ENCODE data around the gene NPR3. TPM values are rescaled to one million over a fixed set of nuclear protein-coding genes. Genes with fewer than 3 reads are reported as not detected.

Gene NPR3
- total RNA-seq, 1 experiment from 2014 or later: 0.11 TPM

DNA sequence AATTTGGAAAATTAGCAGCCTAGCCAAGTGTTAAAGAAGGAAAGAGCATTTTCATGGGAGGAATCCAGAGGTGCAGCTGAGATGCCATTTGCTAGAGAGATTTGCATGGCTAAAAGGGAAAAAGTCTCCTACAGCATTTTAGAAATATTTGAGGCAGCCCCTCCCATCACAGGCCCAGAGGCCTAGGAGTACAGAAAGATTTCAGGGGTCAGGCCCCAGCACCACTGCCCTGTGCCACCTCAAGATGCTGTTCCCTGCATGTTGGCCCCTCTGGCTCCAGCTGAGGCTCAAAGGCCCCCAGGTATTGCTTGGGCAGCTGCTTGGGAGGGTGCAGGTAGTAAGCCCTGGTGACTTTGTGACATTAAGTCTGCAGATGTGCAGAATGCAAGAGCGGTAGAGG is 26.9 kb upstream of the NPR3 start:
- CTCF ChIA-PET: no interaction called here

DNA sequence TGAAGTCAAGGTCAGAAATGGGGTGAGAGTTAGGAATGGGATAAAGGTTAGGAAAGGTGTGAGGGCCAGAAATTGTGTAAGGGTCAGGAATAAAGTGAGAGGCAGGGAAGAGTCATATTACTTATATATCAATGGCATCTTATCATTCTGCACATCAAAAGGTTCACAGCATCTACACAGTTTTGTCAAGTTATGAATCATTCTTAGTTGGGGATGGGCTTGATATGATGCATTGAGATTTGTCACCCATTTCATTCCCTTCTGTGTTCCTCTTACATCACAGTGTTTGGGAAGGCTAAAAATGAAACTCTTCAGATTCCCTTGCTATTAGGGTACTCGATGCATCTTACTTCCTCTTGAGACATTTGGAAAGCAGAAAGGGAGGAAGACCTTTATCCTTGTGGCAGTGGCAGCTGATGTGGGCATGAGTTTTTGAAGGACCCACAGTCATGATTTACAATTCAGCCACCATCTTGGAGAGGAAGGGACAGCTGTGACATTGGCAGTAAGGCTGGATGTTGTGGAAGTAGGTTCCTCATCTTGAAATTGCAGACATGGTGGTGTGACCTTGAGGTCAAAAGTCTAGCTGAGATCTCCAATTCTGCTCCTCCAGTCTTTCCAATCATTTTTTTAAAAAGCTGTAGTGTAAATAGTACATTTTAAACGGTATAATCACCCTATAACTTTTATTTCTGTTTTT is 24.2 kb upstream of the NPR3 start:
- CTCF ChIA-PET: no interaction called here
- no peak overlapping the region for H3K4me3 ChIP-seq (ENCODE audit: low read depth, low read length)
- H3K9me3 Mint-ChIP-seq (ENCODE audit: unreplicated experiment): peaks cover 36% of the 10 kb centered on the region
- no peaks in the 10 kb centered on the region for H3K36me3 Mint-ChIP-seq (ENCODE audit: insufficient read depth, unreplicated experiment)
- H3K4me3 Mint-ChIP-seq (ENCODE audit: unreplicated experiment): no peak overlapping the region
- intact Hi-C loops (cut with micrococcal nuclease; ENCODE audit: unreplicated experiment): no loop called here
- H3K4me1 ChIP-seq: no peaks in the 10 kb centered on the region
- DNase-seq: no peak
- H3K4me1 Mint-ChIP-seq (ENCODE audit: low read depth, unreplicated experiment): peaks cover 3% of the 10 kb centered on the region
- BruUV-seq (replicated peaks): no TSS peak
- TF ChIP-seq, protein P1, sequence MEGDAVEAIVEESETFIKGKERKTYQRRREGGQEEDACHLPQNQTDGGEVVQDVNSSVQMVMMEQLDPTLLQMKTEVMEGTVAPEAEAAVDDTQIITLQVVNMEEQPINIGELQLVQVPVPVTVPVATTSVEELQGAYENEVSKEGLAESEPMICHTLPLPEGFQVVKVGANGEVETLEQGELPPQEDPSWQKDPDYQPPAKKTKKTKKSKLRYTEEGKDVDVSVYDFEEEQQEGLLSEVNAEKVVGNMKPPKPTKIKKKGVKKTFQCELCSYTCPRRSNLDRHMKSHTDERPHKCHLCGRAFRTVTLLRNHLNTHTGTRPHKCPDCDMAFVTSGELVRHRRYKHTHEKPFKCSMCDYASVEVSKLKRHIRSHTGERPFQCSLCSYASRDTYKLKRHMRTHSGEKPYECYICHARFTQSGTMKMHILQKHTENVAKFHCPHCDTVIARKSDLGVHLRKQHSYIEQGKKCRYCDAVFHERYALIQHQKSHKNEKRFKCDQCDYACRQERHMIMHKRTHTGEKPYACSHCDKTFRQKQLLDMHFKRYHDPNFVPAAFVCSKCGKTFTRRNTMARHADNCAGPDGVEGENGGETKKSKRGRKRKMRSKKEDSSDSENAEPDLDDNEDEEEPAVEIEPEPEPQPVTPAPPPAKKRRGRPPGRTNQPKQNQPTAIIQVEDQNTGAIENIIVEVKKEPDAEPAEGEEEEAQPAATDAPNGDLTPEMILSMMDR (IDR thresholded peaks at IDR 0.05; ENCODE audit: insufficient read depth in 1 of 2, low read depth in 1 of 2, low read length in 1 of 2, severe bottlenecking in 1 of 2, unreplicated experiment in 1 of 2): no peak
- H3K9me3 ChIP-seq: peaks cover 14% of the 10 kb centered on the region
- POLR2A ChIA-PET: no interaction called here
- no peak overlapping the region for H3K27ac Mint-ChIP-seq (ENCODE audit: unreplicated experiment)
- H3K27me3 ChIP-seq (replicated peaks; ENCODE audit: control insufficient read depth, insufficient read depth, low read length): no peaks in the 10 kb centered on the region
- no peaks in the 10 kb centered on the region for H3K36me3 ChIP-seq (ENCODE audit: control insufficient read depth, insufficient read depth, low read length)
- H3K27me3 Mint-ChIP-seq (ENCODE audit: insufficient read depth, unreplicated experiment): peaks cover 9% of the 10 kb centered on the region

More for the DNA sequence above, 26.9 kb upstream of the NPR3 start:
- Histone ChIP-seq H3K9me3 (peaks cover 14% of the 10 kb centered on the region), H3K36me3 (ENCODE audit: control insufficient read depth, insufficient read depth, low read length) (no peaks in the 10 kb centered on the region), H3K27me3 (replicated peaks; ENCODE audit: control insufficient read depth, insufficient read depth, low read length) (no peaks in the 10 kb centered on the region), H3K4me3 (ENCODE audit: low read depth, low read length) (no peak overlapping the region), H3K4me1 (no peaks in the 10 kb centered on the region)
- no peak overlapping the region for H3K27ac Mint-ChIP-seq (ENCODE audit: unreplicated experiment)
- TF ChIP-seq, protein P1 (IDR thresholded peaks at IDR 0.05; ENCODE audit: insufficient read depth in 1 of 2, low read depth in 1 of 2, low read length in 1 of 2, severe bottlenecking in 1 of 2, unreplicated experiment in 1 of 2): no peak
- no peaks in the 10 kb centered on the region for H3K4me1 Mint-ChIP-seq (ENCODE audit: low read depth, unreplicated experiment)
- POLR2A ChIA-PET: no interaction called here
- no peak for DNase-seq
- H3K9me3 Mint-ChIP-seq (ENCODE audit: unreplicated experiment): peaks cover 36% of the 10 kb centered on the region
- no peak overlapping the region for H3K4me3 Mint-ChIP-seq (ENCODE audit: unreplicated experiment)
- BruUV-seq (replicated peaks): no TSS peak
- intact Hi-C loops (cut with micrococcal nuclease; ENCODE audit: unreplicated experiment): no loop called here
- H3K36me3 Mint-ChIP-seq (ENCODE audit: insufficient read depth, unreplicated experiment): no peaks in the 10 kb centered on the region
- peaks cover 2% of the 10 kb centered on the region for H3K27me3 Mint-ChIP-seq (ENCODE audit: insufficient read depth, unreplicated experiment)

DNA sequence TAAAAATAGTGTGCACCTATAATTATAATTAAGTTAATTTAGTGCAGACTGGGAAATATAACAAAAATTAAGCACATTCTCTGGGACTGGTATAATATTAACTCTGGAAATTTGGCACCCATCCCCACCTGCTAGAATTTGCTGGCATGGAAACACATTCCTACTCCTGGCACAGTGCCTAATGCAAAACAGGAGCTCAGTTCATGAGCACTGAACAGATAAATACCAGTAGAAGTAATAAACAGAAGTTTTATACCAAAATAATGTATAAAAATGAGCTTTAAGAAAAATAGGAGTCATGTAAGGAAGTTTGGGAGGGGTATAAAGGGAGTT is 23.7 kb upstream of the NPR3 start:
- Histone ChIP-seq H3K9me3 (peaks cover 14% of the 10 kb centered on the region), H3K27me3 (replicated peaks; ENCODE audit: control insufficient read depth, insufficient read depth, low read length) (no peaks in the 10 kb centered on the region), H3K4me3 (ENCODE audit: low read depth, low read length) (no peak overlapping the region), H3K36me3 (ENCODE audit: control insufficient read depth, insufficient read depth, low read length) (no peaks in the 10 kb centered on the region), H3K4me1 (no peaks in the 10 kb centered on the region)
- CTCF ChIA-PET: no interaction called here
- peaks cover 12% of the 10 kb centered on the region for H3K27me3 Mint-ChIP-seq (ENCODE audit: insufficient read depth, unreplicated experiment)
- DNase-seq: no peak
- BruUV-seq (replicated peaks): no TSS peak
- no peak overlapping the region for H3K4me3 Mint-ChIP-seq (ENCODE audit: unreplicated experiment)
- peaks cover 36% of the 10 kb centered on the region for H3K9me3 Mint-ChIP-seq (ENCODE audit: unreplicated experiment)
- TF ChIP-seq, protein P1 (IDR thresholded peaks at IDR 0.05; ENCODE audit: insufficient read depth in 1 of 2, low read depth in 1 of 2, low read length in 1 of 2, severe bottlenecking in 1 of 2, unreplicated experiment in 1 of 2): no peak
- H3K36me3 Mint-ChIP-seq (ENCODE audit: insufficient read depth, unreplicated experiment): no peaks in the 10 kb centered on the region
- peaks cover 5% of the 10 kb centered on the region for H3K4me1 Mint-ChIP-seq (ENCODE audit: low read depth, unreplicated experiment)
- intact Hi-C loops (cut with micrococcal nuclease; ENCODE audit: unreplicated experiment): no loop called here
- POLR2A ChIA-PET: no interaction called here
- no peak overlapping the region for H3K27ac Mint-ChIP-seq (ENCODE audit: unreplicated experiment)

Measured in Caco-2 (cell line).